HCT116 (cell line): Measurements from ENCODE around the gene ICE1. TPM values are rescaled to one million over a fixed set of nuclear protein-coding genes. Genes with fewer than 3 reads are reported as not detected.

ENCODE experiments used
- ATAC-seq: fragments of 200-7000 bp; cut with Tn5 transposase; 2 replicates; pipeline ENCODE4 v1.9.1; 2020; ENCODE audit warnings: mild to moderate bottlenecking, moderate library complexity
- BruUV-seq: library from RNA; stranded (reverse); fragments of 400-500 nt; replicated peaks from 2 replicates; lab custom pipeline; 2021; lab: Mats Ljungman, UMichigan
- CTCF ChIA-PET: fragments of 300-600 bp; sonication (Branson Sonifier 250); formaldehyde crosslinking; loops from one replicate; lab custom pipeline; 2021; ENCODE audit warnings: antibody characterized with exemption; lab: Charles Lee
- POLR2A ChIA-PET: fragments of 300-600, 350-600 bp; sonication (Branson Sonifier 250); formaldehyde crosslinking; loops from one replicate; lab custom pipeline; 2021; ENCODE audit warnings: antibody characterized with exemption; lab: Charles Lee
- RAD21 ChIA-PET, 2 experiments: fragments of 300-600 bp; sonication (Branson Sonifier 250); formaldehyde crosslinking; loops; one replicate each; lab custom pipeline; 2023; ENCODE audit warnings: low total read pairs in 2 of 2; ENCODE audit not compliant: uncharacterized antibody in 2 of 2, unreplicated experiment in 2 of 2, low non-redundant PET in 1 of 2; lab: Charles Lee
- DNase-seq: peaks from one replicate; pipeline ENCODE4 v3.0.0-alpha.2; 2010; ENCODE audit warnings: low read depth, low spot score
- H2AFZ ChIP-seq: fragments of 200-600 bp; shearing (Covaris generic), sonication (generic); 2 replicates; pipeline ENCODE4 v1.6.1; 2017; ENCODE audit warnings: low read depth, mixed run types, mixed read lengths, antibody characterized with exemption, low read length; ENCODE audit not compliant: poor library complexity, severe bottlenecking
- H3K27ac ChIP-seq: 2 replicates; pipeline ENCODE4 v1.5.1; 2012; ENCODE audit warnings: low read depth, low read length
- H3K27me3 ChIP-seq: fragments of 200-600 bp; sonication (generic); 2 replicates; pipeline ENCODE4 v1.6.1; 2016; ENCODE audit warnings: mixed run types, low read length, mixed read lengths; ENCODE audit not compliant: insufficient read depth
- H3K36me3 ChIP-seq, 2 experiments: fragments of 200-500 bp in 1 of 2; fragments of 200-600 bp in 1 of 2; sonication (Bioruptor generic) in 1 of 2; sonication (generic) in 1 of 2; 2 replicates each; pipeline versions ENCODE4 v1.5.1 to v1.6.1; 2014 to 2016; ENCODE audit warnings: low read length in 2 of 2, inconsistent platforms in 1 of 2, mixed read lengths in 1 of 2, mixed run types in 1 of 2; ENCODE audit not compliant: insufficient read depth in 2 of 2, control insufficient read depth in 1 of 2
- H3K4me1 ChIP-seq, 2 experiments: fragments of 200-600 bp in 1 of 2; sonication (generic) in 1 of 2; 2 replicates each; pipeline versions ENCODE4 v1.5.1 to v1.6.1; 2012 to 2017; ENCODE audit warnings: low read length in 2 of 2, inconsistent platforms in 1 of 2, mild to moderate bottlenecking in 1 of 2, mixed read lengths in 1 of 2, mixed run types in 1 of 2, moderate library complexity in 1 of 2; ENCODE audit not compliant: insufficient read depth in 2 of 2, control insufficient read depth in 1 of 2
- H3K4me2 ChIP-seq: fragments of 200-600 bp; sonication (generic); 2 replicates; pipeline ENCODE4 v1.6.1; 2017; ENCODE audit warnings: mixed run types, low read length, mixed read lengths
- H3K4me3 ChIP-seq, 2 experiments: fragments of 200-600 bp in 1 of 2; sonication (generic) in 1 of 2; replicated peaks in 1 of 2; 2 replicates each; pipeline ENCODE4 v1.5.1; 2011 to 2016; ENCODE audit warnings: low read length in 2 of 2, control low read depth in 1 of 2, low read depth in 1 of 2, mild to moderate bottlenecking in 1 of 2, mixed read lengths in 1 of 2, mixed run types in 1 of 2
- H3K79me2 ChIP-seq: fragments of 200-600 bp; sonication (generic); 2 replicates; pipeline ENCODE4 v1.6.1; 2017; ENCODE audit warnings: mild to moderate bottlenecking, mixed run types, low read length, moderate library complexity, mixed read lengths; ENCODE audit not compliant: insufficient read depth
- H3K9ac ChIP-seq: fragments of 200-600 bp; sonication (generic); 2 replicates; pipeline ENCODE4 v1.6.1; 2016; ENCODE audit warnings: low read length, mixed read lengths
- H3K9me2 ChIP-seq: fragments of 200-600 bp; sonication (generic), shearing (Covaris generic); 2 replicates; pipeline ENCODE4 v1.6.1; 2017; ENCODE audit warnings: mixed run types, mild to moderate bottlenecking, moderate library complexity; ENCODE audit not compliant: insufficient read depth
- H3K9me3 ChIP-seq, 2 experiments: fragments of 200-500 bp in 1 of 2; fragments of 200-600 bp in 1 of 2; sonication (Bioruptor generic) in 1 of 2; sonication (generic) in 1 of 2; 2 replicates each; pipeline ENCODE4 v1.6.1; 2014 to 2017; ENCODE audit warnings: low read length in 2 of 2, mixed read lengths in 2 of 2, inconsistent platforms in 1 of 2, low read depth in 1 of 2, mild to moderate bottlenecking in 1 of 2, mixed run types in 1 of 2, moderate library complexity in 1 of 2; ENCODE audit not compliant: control insufficient read depth in 1 of 2, insufficient read depth in 1 of 2
- H4K20me1 ChIP-seq: fragments of 200-600 bp; sonication (generic), shearing (Covaris generic); 2 replicates; pipeline ENCODE4 v1.6.1; 2017; ENCODE audit warnings: mixed run types, mild to moderate bottlenecking, moderate library complexity; ENCODE audit not compliant: insufficient read depth
- ATF3 ChIP-seq: IDR thresholded peaks from 2 replicates; pipeline ENCODE4 v1.6.1; 2012
- CBX3 ChIP-seq: IDR thresholded peaks from 2 replicates; pipeline ENCODE4 v1.6.1; 2012; ENCODE audit warnings: low read depth
- CTCF ChIP-seq, 3 experiments: fragments of 200-600 bp in 1 of 3; sonication (generic) in 1 of 3; IDR thresholded peaks in 2 of 3; conservative IDR thresholded peaks in 1 of 3; 2 replicates each; pipeline ENCODE4 v1.5.1; 2012 to 2017; ENCODE audit warnings: low read depth in 2 of 3, low read length in 2 of 3, antibody characterized with exemption in 1 of 3, borderline replicate concordance in 1 of 3, control low read depth in 1 of 3, mild to moderate bottlenecking in 1 of 3, mixed read lengths in 1 of 3, mixed run types in 1 of 3, moderate library complexity in 1 of 3; ENCODE audit not compliant: insufficient read depth in 1 of 3
- ELF1 ChIP-seq: IDR thresholded peaks from 2 replicates; pipeline ENCODE4 v1.6.1; 2012; ENCODE audit warnings: low read depth, borderline replicate concordance
- EZH2 ChIP-seq: fragments of 200-600 bp; sonication (generic); IDR thresholded peaks from 2 replicates; pipeline ENCODE4 v1.6.1; 2017; ENCODE audit warnings: antibody characterized with exemption, mixed run types
- EZH2phosphoT487 ChIP-seq: fragments of 200-600 bp; IDR thresholded peaks from 2 replicates; pipeline ENCODE4 v1.6.1; 2018; ENCODE audit warnings: antibody characterized with exemption, borderline replicate concordance
- FOSL1 ChIP-seq: IDR thresholded peaks from 2 replicates; pipeline ENCODE4 v1.6.1; 2012; ENCODE audit warnings: low read depth
- POLR2AphosphoS5 ChIP-seq: IDR thresholded peaks from 2 replicates; pipeline ENCODE4 v1.6.1; 2011; ENCODE audit warnings: mild to moderate bottlenecking, low read depth, low read length, moderate library complexity
- REST ChIP-seq: IDR thresholded peaks from 2 replicates; pipeline ENCODE4 v1.6.1; 2012; ENCODE audit warnings: low read depth
- SIN3A ChIP-seq: IDR thresholded peaks from 2 replicates; pipeline ENCODE4 v1.6.1; 2012; ENCODE audit warnings: low read depth
- SRF ChIP-seq: IDR thresholded peaks from 2 replicates; pipeline ENCODE4 v1.6.1; 2012; ENCODE audit warnings: low read depth
- YY1 ChIP-seq: IDR thresholded peaks from 2 replicates; pipeline ENCODE4 v1.6.1; 2011; ENCODE audit warnings: low read length, low read depth, moderate library complexity, mild to moderate bottlenecking; ENCODE audit not compliant: insufficient replicate concordance; ENCODE audit errors: extremely low read depth
- intact Hi-C: fragments of 100-400 bp; cut with micrococcal nuclease; formaldehyde crosslinking; loops from 2 replicates; pipeline ENCODE4 v1.10.0; 2022
- total RNA-seq: library from RNA; stranded (reverse); gene quantifications from one replicate; pipeline ENCODE4 v1.2.1, GENCODE V29; 2021; ENCODE audit not compliant: unreplicated experiment
- TF ChIP-seq, protein P1 (sequence below): IDR thresholded peaks from 2 replicates; pipeline ENCODE4 v1.6.1; 2011; ENCODE audit warnings: mild to moderate bottlenecking, low read length, moderate library complexity; ENCODE audit not compliant: insufficient replicate concordance; ENCODE audit errors: extremely low read depth

The ICE1 gene
- total RNA-seq, 1 experiment from 2014 or later = 30.0 TPM

GRCh38 chr5:5401095-5401494 is 21.4 kb upstream of the ICE1 start (continued):
- TF ChIP-seq POLR2AphosphoS5 = no peak
- no peak for TF ChIP-seq ATF3
- no peak for TF ChIP-seq FOSL1
- TF ChIP-seq EZH2 = no peak
- TF ChIP-seq REST = no peak
- TF ChIP-seq, protein P1, sequence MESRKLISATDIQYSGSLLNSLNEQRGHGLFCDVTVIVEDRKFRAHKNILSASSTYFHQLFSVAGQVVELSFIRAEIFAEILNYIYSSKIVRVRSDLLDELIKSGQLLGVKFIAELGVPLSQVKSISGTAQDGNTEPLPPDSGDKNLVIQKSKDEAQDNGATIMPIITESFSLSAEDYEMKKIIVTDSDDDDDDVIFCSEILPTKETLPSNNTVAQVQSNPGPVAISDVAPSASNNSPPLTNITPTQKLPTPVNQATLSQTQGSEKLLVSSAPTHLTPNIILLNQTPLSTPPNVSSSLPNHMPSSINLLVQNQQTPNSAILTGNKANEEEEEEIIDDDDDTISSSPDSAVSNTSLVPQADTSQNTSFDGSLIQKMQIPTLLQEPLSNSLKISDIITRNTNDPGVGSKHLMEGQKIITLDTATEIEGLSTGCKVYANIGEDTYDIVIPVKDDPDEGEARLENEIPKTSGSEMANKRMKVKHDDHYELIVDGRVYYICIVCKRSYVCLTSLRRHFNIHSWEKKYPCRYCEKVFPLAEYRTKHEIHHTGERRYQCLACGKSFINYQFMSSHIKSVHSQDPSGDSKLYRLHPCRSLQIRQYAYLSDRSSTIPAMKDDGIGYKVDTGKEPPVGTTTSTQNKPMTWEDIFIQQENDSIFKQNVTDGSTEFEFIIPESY = no peak

GRCh38 chr5:5403741-5404140 is 18.7 kb upstream of the ICE1 start:
- Histone ChIP-seq H3K9ac (no peak overlapping the region), H3K9me2 (no peaks in the 10 kb centered on the region), H3K79me2 (no peaks in the 10 kb centered on the region), H4K20me1 (no peaks in the 10 kb centered on the region), H3K9me3 (peaks cover 0 to under 1% of the 10 kb centered on the region in 2 experiments; a peak in 1 of 4 replicates), H3K4me3 (no peak overlapping the region), H3K36me3 (no peaks in the 10 kb centered on the region), H3K27ac (no peak overlapping the region), H2AFZ (no peak overlapping the region), H3K4me1 (peaks cover 0 to 3% of the 10 kb centered on the region in 2 experiments; a peak in 1 of 4 replicates), H3K4me2 (no peak overlapping the region), H3K27me3 (no peaks in the 10 kb centered on the region)
- intact Hi-C loops = no loop called here
- DNase-seq = no peak
- POLR2A ChIA-PET = no interaction called here
- RAD21 ChIA-PET = no interaction called here
- no TSS peak for BruUV-seq
- no peak for ATAC-seq
- CTCF ChIA-PET = interaction anchor here (0.8 to 1.2 kb wide), 2 partner anchors 8 to 9 kb away, joined by 3 read pairs; no protein-coding TSS in a partner anchor
- TF ChIP-seq ELF1 (no peak), CTCF (IDR thresholded peaks at IDR 0.05 in 2 of 3, conservative IDR thresholded peaks at IDR 0.05 in 1 of 3; ENCODE audit: borderline replicate concordance in 1 of 3, insufficient read depth in 1 of 3, low read depth in 2 of 3, low read length in 2 of 3) (no peak), SIN3A (no peak), CBX3 (no peak), SRF (no peak), POLR2AphosphoS5 (no peak), EZH2phosphoT487 (no peak), FOSL1 (no peak), YY1 (no peak)
- TF ChIP-seq, protein P1 = no peak
